NAMALWA (cell line): Measurements from ENCODE around the gene LDLRAP1.
"Not testable (repeated sequence)": the region's sequence is repeated elsewhere in the genome, so short reads cannot be mapped to it uniquely, and the experiment has no call there.

Source experiments
- DNase-seq: peaks from one replicate; pipeline ENCODE4 v3.0.0-alpha.2; 2015; ENCODE audit warnings: low spot score

Gene LDLRAP1

GRCh38 chr1:25577134-25577920 lies 33.9 kb downstream of the LDLRAP1 start:
- DNase-seq, result no peak

- no peak for DNase-seq
Measured at GRCh38 chr1:25579292-25580252, 36.2 kb downstream of the LDLRAP1 start.

- DNase-seq, result no peak
Measured at GRCh38 chr1:25580927-25581326, 37.5 kb downstream of the LDLRAP1 start.

- DNase-seq, result no peak
Measured at GRCh38 chr1:25581764-25582163, 38.4 kb downstream of the LDLRAP1 start.

- DNase-seq, result no peak
Measured at GRCh38 chr1:25583519-25584370, 40.3 kb downstream of the LDLRAP1 start.

- DNase-seq, result no peak
Measured at GRCh38 chr1:25586181-25586588, 42.8 kb downstream of the LDLRAP1 start.

- DNase-seq, result no peak
Measured at GRCh38 chr1:25587290-25587689, 43.9 kb downstream of the LDLRAP1 start.

- DNase-seq, result not testable (repeated sequence)
Measured at GRCh38 chr1:25588224-25588623, 44.8 kb downstream of the LDLRAP1 start.

GRCh38 chr1:25588786-25589185 lies 45.4 kb downstream of the LDLRAP1 start:
- DNase-seq, result not testable (repeated sequence)

- no peak for DNase-seq
Measured at GRCh38 chr1:25590096-25590824, 46.9 kb downstream of the LDLRAP1 start.

GRCh38 chr1:25593861-25594260 lies 50.5 kb downstream of the LDLRAP1 start:
- no peak for DNase-seq

- DNase-seq, result no peak
Measured at GRCh38 chr1:25594971-25595370, 51.6 kb downstream of the LDLRAP1 start.

- not testable (repeated sequence) for DNase-seq
Measured at GRCh38 chr1:25596641-25597040, 53.2 kb downstream of the LDLRAP1 start.

GRCh38 chr1:25598879-25599278 lies 55.5 kb downstream of the LDLRAP1 start:
- DNase-seq, result no peak

- DNase-seq, result no peak
Measured at GRCh38 chr1:25599969-25600610, 56.7 kb downstream of the LDLRAP1 start.

- not testable (repeated sequence) for DNase-seq
Measured at GRCh38 chr1:25600971-25601699, 57.7 kb downstream of the LDLRAP1 start.

- DNase-seq, result not testable (repeated sequence)
Measured at GRCh38 chr1:25603779-25604538, 60.6 kb downstream of the LDLRAP1 start.

- no peak for DNase-seq
Measured at GRCh38 chr1:25607123-25607522, 63.7 kb downstream of the LDLRAP1 start.

- DNase-seq, result peak; percentile 97
Measured at GRCh38 chr1:25608488-25609178, 65.2 kb downstream of the LDLRAP1 start.
